ENCODE results near the gene ACTC1. TPM values are rescaled to one million over a fixed set of nuclear protein-coding genes. Genes with fewer than 3 reads are reported as not detected.

ACTC1 gene
- total and polyA plus RNA-seq, 2 experiments from 2014 or later = 26.2 to 35.9 TPM

DNA sequence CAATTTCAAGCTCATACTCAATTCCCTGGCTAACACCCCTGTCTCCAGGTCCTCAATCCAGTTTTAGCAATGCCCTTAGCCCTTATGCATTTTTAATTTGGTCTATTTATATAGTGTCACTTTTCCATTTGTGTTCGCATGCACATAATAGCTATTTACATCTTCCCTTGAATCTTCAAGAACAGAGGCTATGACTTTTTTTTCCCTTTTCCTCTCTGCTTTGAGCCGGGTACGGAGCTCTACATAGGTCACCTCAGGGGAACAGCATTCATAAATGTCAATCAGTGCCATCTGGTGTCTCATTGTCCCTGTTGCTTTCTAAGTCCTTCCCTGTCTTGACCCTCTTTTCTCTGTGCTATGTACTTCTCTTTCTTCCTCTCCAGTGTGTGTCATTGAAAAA, 26.5 kb upstream of the ACTC1 start:
- no peaks in the 10 kb centered on the region for H3K9me2 ChIP-seq (ENCODE audit: insufficient read depth)
- ATAC-seq = no peak
- H3K27ac Mint-ChIP-seq = no peak overlapping the region

More for the DNA sequence above, 26.5 kb upstream of the ACTC1 start:
- Histone ChIP-seq H3K4me1 (ENCODE audit: insufficient read depth) (no peaks in the 10 kb centered on the region), H3K4me3 (no peak overlapping the region), H3K4me2 (no peak overlapping the region), H3K79me2 (replicated peaks; ENCODE audit: insufficient read depth) (no peaks in the 10 kb centered on the region), H3F3A (replicated peaks; ENCODE audit: low read depth) (no peaks in the 10 kb centered on the region), H4K20me1 (replicated peaks; ENCODE audit: insufficient read depth) (no peaks in the 10 kb centered on the region), H3K36me3 (ENCODE audit: insufficient read depth) (no peaks in the 10 kb centered on the region), H2AFZ (no peak overlapping the region), H3K27ac (ENCODE audit: low read depth) (no peak overlapping the region), H3K27me3 (ENCODE audit: insufficient read depth) (no peaks in the 10 kb centered on the region)
- TF ChIP-seq CREB1 (CRISPR knock-in tag; IDR thresholded peaks at IDR 0.05; ENCODE audit: low read depth) (no peak), STAT1 (IDR thresholded peaks at IDR 0.05; ENCODE audit: unreplicated experiment) (no peak), ZNF331 (CRISPR knock-in tag; IDR thresholded peaks at IDR 0.05; ENCODE audit: low read depth) (no peak), JUNB (IDR thresholded peaks at IDR 0.05; ENCODE audit: unreplicated experiment) (no peak), ZNF114 (CRISPR knock-in tag; IDR thresholded peaks at IDR 0.05) (no peak), NANOG (IDR thresholded peaks at IDR 0.05; ENCODE audit: borderline replicate concordance) (no peak), EZH2 (IDR thresholded peaks at IDR 0.05; ENCODE audit: low read depth, unreplicated experiment) (no peak), EZH2phosphoT487 (IDR thresholded peaks at IDR 0.05; ENCODE audit: unreplicated experiment) (no peak), POLR2AphosphoS5 (IDR thresholded peaks at IDR 0.05; ENCODE audit: low read depth) (no peak)
- TF ChIP-seq, protein P1, sequence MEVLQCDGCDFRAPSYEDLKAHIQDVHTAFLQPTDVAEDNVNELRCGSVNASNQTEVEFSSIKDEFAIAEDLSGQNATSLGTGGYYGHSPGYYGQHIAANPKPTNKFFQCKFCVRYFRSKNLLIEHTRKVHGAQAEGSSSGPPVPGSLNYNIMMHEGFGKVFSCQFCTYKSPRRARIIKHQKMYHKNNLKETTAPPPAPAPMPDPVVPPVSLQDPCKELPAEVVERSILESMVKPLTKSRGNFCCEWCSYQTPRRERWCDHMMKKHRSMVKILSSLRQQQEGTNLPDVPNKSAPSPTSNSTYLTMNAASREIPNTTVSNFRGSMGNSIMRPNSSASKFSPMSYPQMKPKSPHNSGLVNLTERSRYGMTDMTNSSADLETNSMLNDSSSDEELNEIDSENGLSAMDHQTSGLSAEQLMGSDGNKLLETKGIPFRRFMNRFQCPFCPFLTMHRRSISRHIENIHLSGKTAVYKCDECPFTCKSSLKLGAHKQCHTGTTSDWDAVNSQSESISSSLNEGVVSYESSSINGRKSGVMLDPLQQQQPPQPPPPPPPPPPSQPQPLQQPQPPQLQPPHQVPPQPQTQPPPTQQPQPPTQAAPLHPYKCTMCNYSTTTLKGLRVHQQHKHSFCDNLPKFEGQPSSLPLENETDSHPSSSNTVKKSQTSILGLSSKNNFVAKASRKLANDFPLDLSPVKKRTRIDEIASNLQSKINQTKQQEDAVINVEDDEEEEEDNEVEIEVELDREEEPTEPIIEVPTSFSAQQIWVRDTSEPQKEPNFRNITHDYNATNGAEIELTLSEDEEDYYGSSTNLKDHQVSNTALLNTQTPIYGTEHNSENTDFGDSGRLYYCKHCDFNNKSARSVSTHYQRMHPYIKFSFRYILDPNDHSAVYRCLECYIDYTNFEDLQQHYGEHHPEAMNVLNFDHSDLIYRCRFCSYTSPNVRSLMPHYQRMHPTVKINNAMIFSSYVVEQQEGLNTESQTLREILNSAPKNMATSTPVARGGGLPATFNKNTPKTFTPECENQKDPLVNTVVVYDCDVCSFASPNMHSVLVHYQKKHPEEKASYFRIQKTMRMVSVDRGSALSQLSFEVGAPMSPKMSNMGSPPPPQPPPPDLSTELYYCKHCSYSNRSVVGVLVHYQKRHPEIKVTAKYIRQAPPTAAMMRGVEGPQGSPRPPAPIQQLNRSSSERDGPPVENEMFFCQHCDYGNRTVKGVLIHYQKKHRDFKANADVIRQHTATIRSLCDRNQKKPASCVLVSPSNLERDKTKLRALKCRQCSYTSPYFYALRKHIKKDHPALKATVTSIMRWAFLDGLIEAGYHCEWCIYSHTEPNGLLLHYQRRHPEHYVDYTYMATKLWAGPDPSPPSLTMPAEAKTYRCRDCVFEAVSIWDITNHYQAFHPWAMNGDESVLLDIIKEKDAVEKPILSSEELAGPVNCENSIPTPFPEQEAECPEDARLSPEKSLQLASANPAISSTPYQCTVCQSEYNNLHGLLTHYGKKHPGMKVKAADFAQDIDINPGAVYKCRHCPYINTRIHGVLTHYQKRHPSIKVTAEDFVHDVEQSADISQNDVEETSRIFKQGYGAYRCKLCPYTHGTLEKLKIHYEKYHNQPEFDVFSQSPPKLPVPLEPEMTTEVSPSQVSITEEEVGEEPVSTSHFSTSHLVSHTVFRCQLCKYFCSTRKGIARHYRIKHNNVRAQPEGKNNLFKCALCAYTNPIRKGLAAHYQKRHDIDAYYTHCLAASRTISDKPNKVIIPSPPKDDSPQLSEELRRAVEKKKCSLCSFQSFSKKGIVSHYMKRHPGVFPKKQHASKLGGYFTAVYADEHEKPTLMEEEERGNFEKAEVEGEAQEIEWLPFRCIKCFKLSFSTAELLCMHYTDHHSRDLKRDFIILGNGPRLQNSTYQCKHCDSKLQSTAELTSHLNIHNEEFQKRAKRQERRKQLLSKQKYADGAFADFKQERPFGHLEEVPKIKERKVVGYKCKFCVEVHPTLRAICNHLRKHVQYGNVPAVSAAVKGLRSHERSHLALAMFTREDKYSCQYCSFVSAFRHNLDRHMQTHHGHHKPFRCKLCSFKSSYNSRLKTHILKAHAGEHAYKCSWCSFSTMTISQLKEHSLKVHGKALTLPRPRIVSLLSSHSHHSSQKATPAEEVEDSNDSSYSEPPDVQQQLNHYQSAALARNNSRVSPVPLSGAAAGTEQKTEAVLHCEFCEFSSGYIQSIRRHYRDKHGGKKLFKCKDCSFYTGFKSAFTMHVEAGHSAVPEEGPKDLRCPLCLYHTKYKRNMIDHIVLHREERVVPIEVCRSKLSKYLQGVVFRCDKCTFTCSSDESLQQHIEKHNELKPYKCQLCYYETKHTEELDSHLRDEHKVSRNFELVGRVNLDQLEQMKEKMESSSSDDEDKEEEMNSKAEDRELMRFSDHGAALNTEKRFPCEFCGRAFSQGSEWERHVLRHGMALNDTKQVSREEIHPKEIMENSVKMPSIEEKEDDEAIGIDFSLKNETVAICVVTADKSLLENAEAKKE (CRISPR knock-in tag; IDR thresholded peaks at IDR 0.05) = no peak
- TF ChIP-seq, protein P2, sequence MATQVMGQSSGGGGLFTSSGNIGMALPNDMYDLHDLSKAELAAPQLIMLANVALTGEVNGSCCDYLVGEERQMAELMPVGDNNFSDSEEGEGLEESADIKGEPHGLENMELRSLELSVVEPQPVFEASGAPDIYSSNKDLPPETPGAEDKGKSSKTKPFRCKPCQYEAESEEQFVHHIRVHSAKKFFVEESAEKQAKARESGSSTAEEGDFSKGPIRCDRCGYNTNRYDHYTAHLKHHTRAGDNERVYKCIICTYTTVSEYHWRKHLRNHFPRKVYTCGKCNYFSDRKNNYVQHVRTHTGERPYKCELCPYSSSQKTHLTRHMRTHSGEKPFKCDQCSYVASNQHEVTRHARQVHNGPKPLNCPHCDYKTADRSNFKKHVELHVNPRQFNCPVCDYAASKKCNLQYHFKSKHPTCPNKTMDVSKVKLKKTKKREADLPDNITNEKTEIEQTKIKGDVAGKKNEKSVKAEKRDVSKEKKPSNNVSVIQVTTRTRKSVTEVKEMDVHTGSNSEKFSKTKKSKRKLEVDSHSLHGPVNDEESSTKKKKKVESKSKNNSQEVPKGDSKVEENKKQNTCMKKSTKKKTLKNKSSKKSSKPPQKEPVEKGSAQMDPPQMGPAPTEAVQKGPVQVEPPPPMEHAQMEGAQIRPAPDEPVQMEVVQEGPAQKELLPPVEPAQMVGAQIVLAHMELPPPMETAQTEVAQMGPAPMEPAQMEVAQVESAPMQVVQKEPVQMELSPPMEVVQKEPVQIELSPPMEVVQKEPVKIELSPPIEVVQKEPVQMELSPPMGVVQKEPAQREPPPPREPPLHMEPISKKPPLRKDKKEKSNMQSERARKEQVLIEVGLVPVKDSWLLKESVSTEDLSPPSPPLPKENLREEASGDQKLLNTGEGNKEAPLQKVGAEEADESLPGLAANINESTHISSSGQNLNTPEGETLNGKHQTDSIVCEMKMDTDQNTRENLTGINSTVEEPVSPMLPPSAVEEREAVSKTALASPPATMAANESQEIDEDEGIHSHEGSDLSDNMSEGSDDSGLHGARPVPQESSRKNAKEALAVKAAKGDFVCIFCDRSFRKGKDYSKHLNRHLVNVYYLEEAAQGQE (IDR thresholded peaks at IDR 0.05; ENCODE audit: unreplicated experiment) = no peak
- TF ChIP-seq, protein P3, sequence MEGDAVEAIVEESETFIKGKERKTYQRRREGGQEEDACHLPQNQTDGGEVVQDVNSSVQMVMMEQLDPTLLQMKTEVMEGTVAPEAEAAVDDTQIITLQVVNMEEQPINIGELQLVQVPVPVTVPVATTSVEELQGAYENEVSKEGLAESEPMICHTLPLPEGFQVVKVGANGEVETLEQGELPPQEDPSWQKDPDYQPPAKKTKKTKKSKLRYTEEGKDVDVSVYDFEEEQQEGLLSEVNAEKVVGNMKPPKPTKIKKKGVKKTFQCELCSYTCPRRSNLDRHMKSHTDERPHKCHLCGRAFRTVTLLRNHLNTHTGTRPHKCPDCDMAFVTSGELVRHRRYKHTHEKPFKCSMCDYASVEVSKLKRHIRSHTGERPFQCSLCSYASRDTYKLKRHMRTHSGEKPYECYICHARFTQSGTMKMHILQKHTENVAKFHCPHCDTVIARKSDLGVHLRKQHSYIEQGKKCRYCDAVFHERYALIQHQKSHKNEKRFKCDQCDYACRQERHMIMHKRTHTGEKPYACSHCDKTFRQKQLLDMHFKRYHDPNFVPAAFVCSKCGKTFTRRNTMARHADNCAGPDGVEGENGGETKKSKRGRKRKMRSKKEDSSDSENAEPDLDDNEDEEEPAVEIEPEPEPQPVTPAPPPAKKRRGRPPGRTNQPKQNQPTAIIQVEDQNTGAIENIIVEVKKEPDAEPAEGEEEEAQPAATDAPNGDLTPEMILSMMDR (conservative IDR thresholded peaks at IDR 0.05; ENCODE audit: low read depth in 2 of 2) = no peak
- TF ChIP-seq, protein P4, sequence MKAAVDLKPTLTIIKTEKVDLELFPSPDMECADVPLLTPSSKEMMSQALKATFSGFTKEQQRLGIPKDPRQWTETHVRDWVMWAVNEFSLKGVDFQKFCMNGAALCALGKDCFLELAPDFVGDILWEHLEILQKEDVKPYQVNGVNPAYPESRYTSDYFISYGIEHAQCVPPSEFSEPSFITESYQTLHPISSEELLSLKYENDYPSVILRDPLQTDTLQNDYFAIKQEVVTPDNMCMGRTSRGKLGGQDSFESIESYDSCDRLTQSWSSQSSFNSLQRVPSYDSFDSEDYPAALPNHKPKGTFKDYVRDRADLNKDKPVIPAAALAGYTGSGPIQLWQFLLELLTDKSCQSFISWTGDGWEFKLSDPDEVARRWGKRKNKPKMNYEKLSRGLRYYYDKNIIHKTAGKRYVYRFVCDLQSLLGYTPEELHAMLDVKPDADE (IDR thresholded peaks at IDR 0.05) = no peak
- Mint-ChIP-seq H3K4me1 (no peaks in the 10 kb centered on the region), H3K27me3 (ENCODE audit: insufficient read depth, low read depth, poor library complexity) (no peaks in the 10 kb centered on the region), H3K36me3 (ENCODE audit: low read depth) (no peaks in the 10 kb centered on the region), H3K4me3 (no peak overlapping the region), H3K9me3 (no peaks in the 10 kb centered on the region; the same call in 2 of the 3 replicates)
- DNase-seq (ENCODE audit: low spot score) = no peak
